ENCODE results near the gene NUFIP1. TPM values are rescaled to one million over a fixed set of nuclear protein-coding genes. Genes with fewer than 3 reads are reported as not detected.

Gene NUFIP1
- total and polyA plus RNA-seq, 2 donors (not counting 3 experiments of a cell fraction or from before 2014, with no cell fraction given) = 1.4 to 6.9 TPM

DNA sequence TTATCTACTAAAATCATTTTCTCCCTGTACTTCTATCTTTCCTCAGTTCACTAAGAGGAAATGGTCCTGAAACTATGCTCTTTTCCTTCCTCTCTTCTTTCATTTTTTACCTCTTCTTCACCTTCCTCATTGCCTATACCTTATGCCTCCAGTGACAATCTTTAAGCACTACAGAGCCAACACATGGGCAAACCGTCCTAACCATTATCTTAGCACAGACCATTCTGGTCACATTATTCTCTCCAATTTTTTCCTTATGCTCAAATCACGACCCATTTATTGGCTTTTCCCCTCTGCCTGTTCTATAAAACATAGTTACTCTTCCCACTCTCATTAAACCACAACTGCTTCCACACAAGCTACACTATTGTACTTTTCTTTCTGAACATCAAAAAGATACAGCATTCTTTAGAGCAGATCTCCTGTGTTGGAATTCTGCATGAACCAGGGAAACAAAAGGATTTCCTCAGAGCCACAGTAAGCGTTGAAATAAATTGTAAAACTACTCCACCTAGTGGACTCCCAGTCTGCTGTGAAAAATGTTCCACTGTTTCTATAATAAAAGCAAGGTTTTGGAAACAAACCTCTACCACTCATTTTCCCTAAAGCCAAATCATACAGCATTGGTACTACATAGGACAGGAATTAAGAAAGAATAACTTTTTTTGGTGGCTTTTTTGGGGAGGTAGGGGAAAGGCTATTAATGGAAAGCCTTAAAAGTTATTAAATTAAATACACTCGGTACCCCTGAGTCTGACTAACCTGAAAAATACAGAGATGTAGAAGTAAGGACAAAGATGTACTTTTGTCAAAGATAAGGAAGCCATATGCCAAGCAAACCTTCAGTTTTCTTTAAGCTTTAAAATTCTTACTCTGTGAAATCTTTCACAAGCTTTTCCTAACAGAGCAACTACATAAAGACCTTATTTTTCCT is 19.5 kb downstream of the NUFIP1 start:
- no peak overlapping the region for H3K4me3 ChIP-seq (replicated peaks in 1 of 3; ENCODE audit: insufficient read depth in 1 of 3, low read depth in 1 of 3, low read length in 3 of 3)
- FAIRE-seq = no peak

More for the DNA sequence above, 19.5 kb downstream of the NUFIP1 start:
- ChIA-PET POLR2A (no interaction called here), CTCF (interaction anchor here (0.8 to 4.3 kb wide), 10 partner anchors 9 to 496 kb away, joined by 3 to 51 read pairs (median 4); no protein-coding TSS in a partner anchor)
- peak; percentile 66 for DNase-seq (ENCODE audit: low read depth, low spot score)
- no peaks in the 10 kb centered on the region for H3K27me3 ChIP-seq (ENCODE audit: control insufficient read depth in 2 of 2, insufficient read depth in 2 of 2, low read length in 2 of 2)
- H3K4me1 ChIP-seq (ENCODE audit: control insufficient read depth, extremely low read depth, insufficient read depth, low read length) = peaks cover 44% of the 10 kb centered on the region
- intact Hi-C loops (cut with micrococcal nuclease) (loop anchor here (1.0 to 5.0 kb wide), 7 partner anchors 38 to 1063 kb away; no protein-coding TSS in a partner anchor), dilution Hi-C loops (cut with MboI; ENCODE audit: extremely low pct_ligation_motif_present, low sequenced_read_pairs) (no loop called here)
- no peaks in the 10 kb centered on the region for H3K9me3 ChIP-seq (replicated peaks; ENCODE audit: control insufficient read depth, insufficient read depth, low read length)
- H3K9me1 ChIP-seq (replicated peaks; ENCODE audit: control insufficient read depth, extremely low read depth, insufficient read depth, low read length) = no peaks in the 10 kb centered on the region
- peaks cover 5 to 6% of the 10 kb centered on the region in 2 experiments for H3K36me3 ChIP-seq (ENCODE audit: control insufficient read depth in 2 of 2, extremely low read depth in 1 of 2, insufficient read depth in 2 of 2, low read length in 2 of 2)
- H3K79me2 ChIP-seq (ENCODE audit: control insufficient read depth, insufficient read depth, low read length) = peaks cover 2% of the 10 kb centered on the region
- no TSS peak for BruUV-seq (replicated peaks)
- no peak for TF ChIP-seq POLR2AphosphoS5 (IDR thresholded peaks at IDR 0.05; ENCODE audit: insufficient read depth, low read depth, low read length)
- no peak for TF ChIP-seq POLR2A (IDR thresholded peaks at IDR 0.05; ENCODE audit: low read depth, low read length)
- no peak for TF ChIP-seq JUN (IDR thresholded peaks at IDR 0.05; ENCODE audit: borderline replicate concordance, insufficient read depth, insufficient read length, low read depth)
- TF ChIP-seq, protein P1, sequence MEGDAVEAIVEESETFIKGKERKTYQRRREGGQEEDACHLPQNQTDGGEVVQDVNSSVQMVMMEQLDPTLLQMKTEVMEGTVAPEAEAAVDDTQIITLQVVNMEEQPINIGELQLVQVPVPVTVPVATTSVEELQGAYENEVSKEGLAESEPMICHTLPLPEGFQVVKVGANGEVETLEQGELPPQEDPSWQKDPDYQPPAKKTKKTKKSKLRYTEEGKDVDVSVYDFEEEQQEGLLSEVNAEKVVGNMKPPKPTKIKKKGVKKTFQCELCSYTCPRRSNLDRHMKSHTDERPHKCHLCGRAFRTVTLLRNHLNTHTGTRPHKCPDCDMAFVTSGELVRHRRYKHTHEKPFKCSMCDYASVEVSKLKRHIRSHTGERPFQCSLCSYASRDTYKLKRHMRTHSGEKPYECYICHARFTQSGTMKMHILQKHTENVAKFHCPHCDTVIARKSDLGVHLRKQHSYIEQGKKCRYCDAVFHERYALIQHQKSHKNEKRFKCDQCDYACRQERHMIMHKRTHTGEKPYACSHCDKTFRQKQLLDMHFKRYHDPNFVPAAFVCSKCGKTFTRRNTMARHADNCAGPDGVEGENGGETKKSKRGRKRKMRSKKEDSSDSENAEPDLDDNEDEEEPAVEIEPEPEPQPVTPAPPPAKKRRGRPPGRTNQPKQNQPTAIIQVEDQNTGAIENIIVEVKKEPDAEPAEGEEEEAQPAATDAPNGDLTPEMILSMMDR (IDR thresholded peaks at IDR 0.05; ENCODE audit: extremely low read depth in 1 of 2, insufficient read depth in 1 of 2, low read depth in 1 of 2, low read length in 2 of 2) = peak; percentile 40 to 56
- peak overlapping the region; percentile 13 for H2AFZ ChIP-seq (ENCODE audit: low read depth, low read length)
- H3K4me2 ChIP-seq (ENCODE audit: insufficient read depth, low read length) = peak overlapping the region; percentile 18
- H3K27ac ChIP-seq (ENCODE audit: insufficient read depth, low read depth, low read length) = peak overlapping the region; percentile 1
- H3K9ac ChIP-seq (replicated peaks; ENCODE audit: extremely low read depth, insufficient read depth, low read length) = no peak overlapping the region
- no peaks in the 10 kb centered on the region for H4K20me1 ChIP-seq (replicated peaks; ENCODE audit: control insufficient read depth, extremely low read depth, insufficient read depth, low read length)

Measured in endothelial cell of umbilical vein (primary cell).